SK-N-SH (cell line): ENCODE measurements around the gene ATP8A2.

Experiments
- CTCF ChIP-seq: fragments of 200-600 bp; sonication (generic); IDR thresholded peaks from 2 replicates; pipeline ENCODE4 v1.6.1; 2017; ENCODE audit warnings: antibody characterized with exemption, mild to moderate bottlenecking, moderate library complexity
- IRF3 ChIP-seq: fragments of 150-350 bp; IDR thresholded peaks from 2 replicates; pipeline ENCODE4 v1.6.1; 2016; ENCODE audit warnings: mild to moderate bottlenecking, low read depth, low read length
- JUND ChIP-seq: IDR thresholded peaks from 2 replicates; pipeline ENCODE4 v1.4.0; 2012
- MAX ChIP-seq: IDR thresholded peaks from 2 replicates; pipeline ENCODE4 v1.4.0; 2012; ENCODE audit warnings: low read depth
- RAD21 ChIP-seq: IDR thresholded peaks from 2 replicates; pipeline ENCODE4 v1.6.1; 2012; ENCODE audit warnings: mild to moderate bottlenecking, low read length
- RFX5 ChIP-seq: IDR thresholded peaks from 2 replicates; pipeline ENCODE4 v1.6.1; 2012; ENCODE audit warnings: mild to moderate bottlenecking, improper control_type of control experiment, low read length
- SIN3A ChIP-seq: IDR thresholded peaks from 2 replicates; pipeline ENCODE4 v1.6.1; 2012; ENCODE audit warnings: low read depth, mild to moderate bottlenecking, low read length, moderate library complexity, borderline replicate concordance
- TAF1 ChIP-seq: IDR thresholded peaks from 2 replicates; pipeline ENCODE4 v1.6.1; 2012; ENCODE audit warnings: low read depth, mild to moderate bottlenecking, low read length, moderate library complexity, borderline replicate concordance

GRCh38 chr13:25649001-25649633, 277.3 kb downstream of the ATP8A2 start:
- no peak for TF ChIP-seq IRF3
- no peak for TF ChIP-seq JUND
- no peak for TF ChIP-seq CTCF
- TF ChIP-seq SIN3A: no peak
- no peak for TF ChIP-seq MAX
- no peak for TF ChIP-seq RAD21
- TF ChIP-seq RFX5: no peak
- TF ChIP-seq TAF1: no peak
